Right lobe of liver (tissue), 4 donors: Measurements from ENCODE around the gene DOCK7.

Experiments used
- POLR2A ChIP-seq: fragments of 450-650 bp; IDR thresholded peaks from one replicate; pipeline ENCODE4 v1.6.1; 2017; ENCODE audit warnings: antibody characterized with exemption, mild to moderate bottlenecking
- TF ChIP-seq, protein P1 (sequence below), 4 donors: fragments of 200-600 bp in 3 of 4; fragments of 450-650 bp in 1 of 4; IDR thresholded peaks; one replicate each; pipeline versions ENCODE4 v1.5.1 to v1.8.0; 2016 to 2022; ENCODE audit warnings: antibody characterized with exemption in 4 of 4, mild to moderate bottlenecking in 2 of 4
- donor health status: DM: no; HTN: no; CAD: no.
- donor health status: DM: no; HTN: no; CAD: no.
- donor health status: DM: no; HTN: yes; CAD: no.

DNA sequence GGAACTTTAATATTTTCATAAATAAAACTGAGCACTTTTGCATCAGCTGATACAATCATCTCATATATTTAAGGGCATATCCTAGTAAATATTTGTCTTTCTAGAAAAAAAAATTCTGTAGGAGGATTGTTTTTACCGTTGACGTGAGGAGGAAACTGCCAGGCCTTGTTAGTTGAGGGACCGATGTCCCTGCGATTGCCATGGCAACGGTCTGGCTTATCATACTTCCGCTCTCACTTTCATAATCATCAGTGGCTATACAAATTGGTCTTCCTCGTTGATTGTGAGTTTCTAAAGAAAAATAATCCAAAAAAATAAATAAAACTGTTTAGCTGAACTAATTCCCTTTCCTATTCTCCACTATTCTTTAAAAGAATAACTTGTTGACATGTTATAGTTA, 160.2 kb downstream of the DOCK7 start:
- TF ChIP-seq, protein P1, sequence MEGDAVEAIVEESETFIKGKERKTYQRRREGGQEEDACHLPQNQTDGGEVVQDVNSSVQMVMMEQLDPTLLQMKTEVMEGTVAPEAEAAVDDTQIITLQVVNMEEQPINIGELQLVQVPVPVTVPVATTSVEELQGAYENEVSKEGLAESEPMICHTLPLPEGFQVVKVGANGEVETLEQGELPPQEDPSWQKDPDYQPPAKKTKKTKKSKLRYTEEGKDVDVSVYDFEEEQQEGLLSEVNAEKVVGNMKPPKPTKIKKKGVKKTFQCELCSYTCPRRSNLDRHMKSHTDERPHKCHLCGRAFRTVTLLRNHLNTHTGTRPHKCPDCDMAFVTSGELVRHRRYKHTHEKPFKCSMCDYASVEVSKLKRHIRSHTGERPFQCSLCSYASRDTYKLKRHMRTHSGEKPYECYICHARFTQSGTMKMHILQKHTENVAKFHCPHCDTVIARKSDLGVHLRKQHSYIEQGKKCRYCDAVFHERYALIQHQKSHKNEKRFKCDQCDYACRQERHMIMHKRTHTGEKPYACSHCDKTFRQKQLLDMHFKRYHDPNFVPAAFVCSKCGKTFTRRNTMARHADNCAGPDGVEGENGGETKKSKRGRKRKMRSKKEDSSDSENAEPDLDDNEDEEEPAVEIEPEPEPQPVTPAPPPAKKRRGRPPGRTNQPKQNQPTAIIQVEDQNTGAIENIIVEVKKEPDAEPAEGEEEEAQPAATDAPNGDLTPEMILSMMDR (IDR thresholded peaks at IDR 0.05) = no peak
- no peak for TF ChIP-seq POLR2A
